Measurements from ENCODE around the gene KCP.
"Not testable (repeated sequence)": the region's sequence is repeated elsewhere in the genome, so short reads cannot be mapped to it uniquely, and the experiment has no call there.

Gene KCP

DNA sequence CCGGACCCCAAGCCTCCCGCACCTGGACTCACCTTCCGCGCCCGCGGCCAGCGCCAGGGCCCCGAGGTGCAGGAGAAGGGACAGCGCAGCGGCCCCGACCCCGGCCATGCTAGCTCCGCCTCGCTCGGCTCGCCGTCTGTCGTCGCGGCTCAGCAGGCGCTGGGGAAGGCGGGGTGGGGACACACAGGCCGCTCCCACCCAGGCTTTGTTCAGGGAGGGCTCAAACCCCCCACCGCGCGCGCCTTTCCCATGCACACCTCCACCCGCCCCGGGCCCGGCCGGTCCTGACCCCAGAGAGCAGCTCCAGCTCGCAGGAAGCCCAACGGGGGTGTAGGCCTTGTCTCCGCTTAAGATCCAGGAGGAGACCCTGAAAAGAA lies at the start of gene KCP:
TSS of gene KCP (minus strand) at position 141 of the 377 bp plus-strand sequence. CDS start at position 108, 33 bp downstream.
- peak in 3 of 10 donors; percentile 62 to 80 (median 71) for DNase-seq

DNA sequence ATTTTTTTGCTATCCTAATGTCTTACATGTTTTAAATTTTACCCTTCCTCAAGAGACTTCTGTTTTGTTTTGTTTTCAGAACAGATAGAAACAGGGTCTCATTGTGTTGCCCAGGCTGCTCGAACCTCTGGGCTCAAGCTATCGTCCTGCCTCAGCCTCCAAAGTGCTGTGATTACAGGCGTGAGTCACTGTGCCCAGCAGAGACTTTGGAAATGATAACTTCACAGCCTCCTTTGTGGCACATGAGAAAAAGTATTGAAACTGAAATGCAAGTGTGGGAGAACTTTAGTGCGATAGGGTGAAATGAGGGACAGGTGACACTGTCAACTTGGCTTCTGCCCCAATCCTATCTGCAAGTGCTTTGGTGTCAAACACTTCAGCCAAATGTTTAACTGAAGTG lies 48.8 kb upstream of the KCP start:
- no peak for DNase-seq
- intact Hi-C loops (cut with DNase I), result no loop called here

More for the DNA sequence above, at the start of gene KCP:
- intact Hi-C loops (cut with DNase I), result no loop called here

DNA sequence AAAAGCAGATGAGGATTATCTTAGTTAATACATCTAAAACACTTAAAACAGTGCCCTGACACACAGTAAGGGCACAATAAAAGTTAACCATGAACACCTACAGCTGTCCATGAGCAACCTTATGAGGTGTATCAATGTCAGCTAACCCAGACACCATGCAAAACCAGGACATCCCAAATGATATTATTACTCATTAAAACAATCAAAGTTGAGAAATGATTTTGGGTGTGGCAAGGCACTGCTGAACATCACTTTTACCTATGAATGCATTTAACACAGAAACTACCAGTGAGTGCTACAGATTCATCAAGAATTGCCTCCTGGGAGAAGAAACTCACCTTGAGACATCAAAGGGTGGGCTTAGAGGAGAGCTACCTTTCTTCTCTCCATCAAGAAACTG lies 45.5 kb upstream of the KCP start:
- intact Hi-C loops (cut with DNase I), result no loop called here
- no peak for DNase-seq

- intact Hi-C loops (cut with DNase I), result no loop called here
- peak in 1 of 10 donors; percentile 53 for DNase-seq
These were observed 44.6 kb upstream of the KCP start for GRCh38 chr7:128954830-128955802.

GRCh38 chr7:128954150-128954549 lies 43.6 kb upstream of the KCP start:
- no peak for DNase-seq
- intact Hi-C loops (cut with DNase I), result no loop called here

DNA sequence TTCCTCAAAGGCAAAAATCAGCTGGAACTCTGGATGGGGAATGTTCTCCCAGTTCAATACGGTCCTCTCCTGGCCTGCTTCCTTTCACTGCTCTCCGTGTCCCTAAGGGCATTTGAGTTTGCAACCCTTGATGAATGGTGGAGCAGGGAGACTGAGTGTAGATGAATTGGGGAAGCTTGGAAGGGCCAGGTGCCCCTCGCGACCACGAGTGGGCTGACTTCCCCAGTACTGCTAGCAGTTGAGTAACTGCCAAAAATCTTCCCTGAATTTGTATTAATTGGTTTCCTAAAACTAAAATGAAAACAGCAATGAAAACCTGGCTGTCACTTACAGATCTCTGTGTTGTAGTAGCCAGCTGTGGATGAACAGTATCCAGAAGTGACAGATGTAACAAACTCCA lies 40.8 kb upstream of the KCP start:
- DNase-seq, result peak in 1 of 10 donors; percentile 33
- intact Hi-C loops (cut with DNase I), result no loop called here

DNA sequence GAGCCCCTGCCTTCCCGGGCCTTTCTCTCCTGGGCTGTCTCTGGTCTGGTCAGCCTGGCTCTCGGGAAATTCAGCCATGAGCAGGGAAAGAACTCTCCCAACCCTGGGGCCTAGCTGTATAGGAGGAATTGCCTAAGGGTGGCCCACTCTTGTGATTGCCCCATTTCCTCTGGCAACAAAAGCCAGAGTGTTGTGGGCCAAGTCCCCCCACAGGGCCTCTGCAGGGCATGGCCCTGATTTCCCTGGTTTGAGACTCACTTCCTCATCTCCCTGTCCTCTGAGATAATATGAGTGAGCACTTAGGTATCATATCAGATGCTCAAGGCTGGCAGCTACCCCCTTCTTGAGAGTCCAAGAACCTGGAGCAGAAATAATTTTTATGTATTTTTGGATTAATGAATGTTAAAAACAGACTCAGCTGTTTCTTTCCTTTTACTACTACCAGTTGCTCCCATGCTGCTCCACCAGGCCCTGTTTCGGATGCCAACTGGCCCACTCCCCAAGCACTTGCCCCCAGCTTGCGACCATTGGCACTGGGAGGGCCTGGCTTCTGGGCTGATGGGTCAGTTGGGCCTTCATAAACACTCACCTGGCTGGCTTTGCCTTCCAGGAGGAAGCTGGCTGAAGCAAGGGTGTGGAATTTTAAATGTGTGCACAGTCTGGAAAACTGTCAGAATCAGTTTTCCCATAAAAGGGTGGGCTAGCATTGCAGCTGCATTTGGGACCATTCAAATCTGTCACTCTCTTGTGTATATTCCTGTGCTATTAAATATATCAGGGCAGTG lies 38.7 kb upstream of the KCP start:
- DNase-seq, result no peak
- intact Hi-C loops (cut with DNase I), result no loop called here

DNA sequence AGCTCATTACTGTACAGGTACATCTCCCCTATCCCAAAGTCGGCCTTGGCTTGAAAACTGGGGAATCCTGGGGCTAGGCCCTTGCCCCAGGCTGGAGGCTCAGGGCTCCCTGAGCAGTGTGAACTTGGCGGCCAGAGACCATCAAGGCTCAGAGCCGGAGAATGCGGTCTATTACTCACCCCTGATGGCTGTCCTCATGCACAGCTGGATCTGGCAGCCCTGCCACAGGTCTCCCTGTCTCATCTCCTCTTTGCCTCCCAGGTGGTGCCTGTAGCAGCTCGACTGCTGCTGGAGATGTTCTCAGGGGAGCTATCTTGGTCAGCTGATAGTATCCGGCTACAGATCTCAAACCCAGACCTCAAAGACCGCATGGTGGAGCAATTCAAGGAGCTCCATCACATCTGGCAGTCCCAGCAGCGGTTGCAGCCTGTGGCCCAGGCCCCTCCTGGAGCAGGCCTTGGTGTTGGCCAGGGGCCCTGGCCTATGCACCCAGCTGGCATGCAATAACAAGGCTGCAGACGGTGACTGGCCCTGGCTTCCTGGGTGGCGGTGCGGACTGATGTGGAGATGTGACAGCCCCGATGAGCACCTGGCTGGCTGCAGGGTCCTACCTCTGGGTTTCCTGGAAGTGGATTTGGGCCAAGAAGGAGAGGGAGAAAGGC lies 37.9 kb upstream of the KCP start:
- DNase-seq, result no peak
- intact Hi-C loops (cut with DNase I), result no loop called here

- intact Hi-C loops (cut with DNase I), result no loop called here
- no peak for DNase-seq
These were observed 37.3 kb upstream of the KCP start for GRCh38 chr7:128947854-128948253.

DNA sequence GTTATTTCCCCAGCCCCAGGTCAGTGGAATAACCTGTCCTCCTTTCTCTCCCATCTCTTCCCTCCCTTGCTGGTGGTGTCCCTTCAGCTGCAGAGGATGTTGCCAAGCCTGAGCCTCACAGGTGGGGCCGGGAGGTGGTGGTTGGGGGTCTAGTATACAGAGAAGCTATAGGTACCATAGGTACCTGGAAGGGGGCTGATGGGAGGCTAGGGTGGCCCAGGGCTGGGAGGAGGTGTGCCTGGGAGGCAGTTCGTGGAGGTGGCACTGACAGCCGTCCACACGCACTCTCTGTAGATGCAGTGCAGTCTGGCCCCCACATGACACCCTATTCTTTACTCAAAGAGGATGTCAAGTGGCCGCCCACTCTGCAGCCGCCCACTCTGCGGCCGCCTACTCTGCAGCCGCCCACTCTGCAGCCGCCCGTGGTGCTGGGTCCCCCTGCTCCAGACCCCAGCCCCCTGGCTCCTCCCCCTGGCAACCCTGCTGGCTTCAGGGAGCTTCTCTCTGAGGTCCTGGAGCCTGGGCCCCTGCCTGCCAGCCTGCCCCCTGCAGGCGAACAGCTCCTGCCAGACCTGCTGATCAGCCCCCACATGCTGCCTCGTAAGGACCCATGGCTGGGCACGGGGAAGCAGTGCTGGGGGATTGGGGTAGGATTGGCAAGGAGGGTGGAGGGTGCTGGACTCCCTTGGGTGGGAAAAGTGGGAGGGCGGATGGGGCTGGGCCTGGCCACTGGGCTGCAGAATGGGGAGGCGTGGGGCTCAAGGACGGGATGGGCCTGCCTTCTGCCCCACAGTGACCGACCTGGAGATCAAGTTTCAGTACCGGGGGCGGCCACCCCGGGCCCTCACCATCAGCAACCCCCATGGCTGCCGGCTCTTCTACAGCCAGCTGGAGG lies 36.7 kb upstream of the KCP start:
- intact Hi-C loops (cut with DNase I), result no loop called here
- peak in 1 of 10 donors; percentile 77 for DNase-seq

DNA sequence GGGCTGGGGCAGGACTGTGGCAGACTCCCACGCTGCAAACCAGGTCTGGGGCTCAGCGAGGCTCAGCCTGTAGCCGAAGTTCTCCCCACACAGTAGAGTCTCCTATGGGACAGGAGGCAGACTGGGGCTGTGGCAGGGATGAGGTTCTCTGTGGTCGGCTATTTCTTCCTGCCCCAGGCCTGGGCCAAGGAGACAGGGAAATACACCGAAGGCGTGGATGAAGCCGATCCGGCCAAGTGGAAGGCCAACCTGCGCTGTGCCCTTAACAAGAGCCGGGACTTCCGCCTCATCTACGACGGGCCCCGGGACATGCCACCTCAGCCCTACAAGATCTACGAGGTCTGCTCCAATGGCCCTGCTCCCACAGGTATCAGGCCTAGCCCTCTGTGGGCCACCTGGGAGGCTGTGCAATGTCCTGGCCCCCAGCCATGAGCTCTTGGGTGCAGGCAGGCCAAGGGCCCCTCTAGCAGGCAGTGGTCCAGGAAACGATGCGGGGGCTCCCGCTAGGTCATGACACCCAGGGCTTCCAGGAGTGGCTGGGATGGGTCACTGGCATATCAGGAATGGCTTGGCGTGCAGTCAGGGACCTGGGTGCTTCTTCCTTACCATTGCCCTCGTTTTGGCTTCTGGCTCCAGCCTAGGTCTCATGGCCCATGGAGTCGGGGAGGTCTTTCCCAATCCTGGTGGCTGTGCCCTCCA lies 35.3 kb upstream of the KCP start:
- DNase-seq, result no peak
- intact Hi-C loops (cut with DNase I), result no loop called here

- intact Hi-C loops (cut with DNase I), result no loop called here
- DNase-seq, result no peak
These were observed 34.2 kb upstream of the KCP start for GRCh38 chr7:128944487-128945236.

DNA sequence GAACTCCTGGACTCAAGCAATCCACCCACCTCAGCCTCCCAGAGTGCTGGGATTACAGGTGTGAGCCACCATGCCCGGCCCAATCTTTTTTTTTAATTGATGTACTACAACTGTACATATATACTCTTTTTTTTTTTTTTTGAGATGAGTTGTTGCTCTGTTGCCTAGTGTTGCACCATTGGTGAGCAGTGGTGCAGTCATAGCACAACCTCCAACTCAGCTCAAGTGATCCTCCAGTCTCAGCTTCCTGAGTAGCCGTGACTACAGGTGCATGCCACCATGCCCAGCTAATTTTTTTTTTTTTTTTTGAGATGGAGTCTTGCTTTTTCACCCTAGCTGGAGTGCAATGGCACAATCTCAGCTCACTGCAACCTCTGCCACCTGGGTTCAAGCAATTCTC lies 32.7 kb upstream of the KCP start:
- intact Hi-C loops (cut with DNase I); DNase-seq: not testable (repeated sequence)

GRCh38 chr7:128941946-128942526 lies 31.5 kb upstream of the KCP start:
- no peak for DNase-seq
- intact Hi-C loops (cut with DNase I), result no loop called here

DNA sequence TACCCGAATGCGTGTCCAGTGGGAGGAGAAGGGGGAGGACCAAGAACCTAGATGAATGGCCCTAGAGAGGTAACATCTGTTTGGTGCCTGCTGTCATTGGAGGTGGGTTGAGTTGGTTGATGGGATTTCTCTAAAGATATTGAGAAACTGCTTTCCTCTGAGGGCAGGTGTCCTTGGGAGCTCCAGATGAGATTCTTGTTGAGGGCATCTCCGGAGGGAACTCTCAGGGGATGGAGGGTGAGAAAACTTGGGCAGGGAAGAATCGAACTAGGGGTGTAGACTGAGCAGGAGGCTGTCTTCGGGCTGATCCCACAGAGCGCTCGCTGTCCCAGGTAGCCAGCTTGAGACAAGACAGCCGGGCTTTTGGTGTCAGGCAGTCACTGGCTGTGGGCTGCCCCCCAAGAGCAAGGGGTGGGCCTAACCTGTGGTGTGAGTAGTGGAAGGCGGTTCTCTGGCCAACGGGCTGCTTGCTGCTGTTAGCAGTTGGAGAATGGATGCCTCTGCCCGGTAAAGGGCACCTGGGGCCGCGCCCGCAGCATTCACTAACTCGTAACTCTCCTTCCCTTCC lies 30.9 kb upstream of the KCP start:
- DNase-seq, result no peak
- intact Hi-C loops (cut with DNase I), result no loop called here

GRCh38 chr7:128940494-128941322 lies 30.2 kb upstream of the KCP start:
- intact Hi-C loops (cut with DNase I), result no loop called here
- DNase-seq, result peak in 5 of 10 donors; percentile 34 to 90 (median 54)

- DNase-seq, result no peak
- intact Hi-C loops (cut with DNase I), result no loop called here
These were observed 29.4 kb upstream of the KCP start for GRCh38 chr7:128939861-128940410.

Measured in posterior cingulate gyrus (tissue), 11 donors.